Hematopoietic multipotent progenitor cell treated with erythropoietin and hydrocortisone succinate and interleukin-3 and kit ligand, for 17 days (in vitro differentiated cells): ENCODE data around the gene AMPH.
"Not testable (repeated sequence)": the region's sequence is repeated elsewhere in the genome, so short reads cannot be mapped to it uniquely, and the experiment has no call there.

Experiments
- DNase-seq: peaks from one replicate; pipeline ENCODE4 v3.0.0-alpha.2; 2015; ENCODE audit warnings: low spot score

The AMPH gene

GRCh38 chr7:38628630-38629385, 2.4 kb downstream of the AMPH start:
- DNase-seq, result no peak

- no peak for DNase-seq
These were observed 5.3 kb downstream of the AMPH start for GRCh38 chr7:38625866-38626265.

GRCh38 chr7:38615665-38616064, 15.5 kb downstream of the AMPH start:
- DNase-seq, result no peak

GRCh38 chr7:38607466-38607865, 23.7 kb downstream of the AMPH start:
- DNase-seq, result no peak

- DNase-seq, result no peak
These were observed 30.4 kb downstream of the AMPH start for GRCh38 chr7:38600741-38601140.

- DNase-seq, result no peak
These were observed 36.2 kb downstream of the AMPH start for GRCh38 chr7:38594949-38595348.

GRCh38 chr7:38592737-38593288, 38.4 kb downstream of the AMPH start:
- no peak for DNase-seq

GRCh38 chr7:38585572-38586354, 45.4 kb downstream of the AMPH start:
- DNase-seq, result no peak

- no peak for DNase-seq
These were observed 46.5 kb downstream of the AMPH start for GRCh38 chr7:38584443-38585210.

GRCh38 chr7:38580485-38580884, 50.7 kb downstream of the AMPH start:
- no peak for DNase-seq

- no peak for DNase-seq
These were observed 57.1 kb downstream of the AMPH start for GRCh38 chr7:38574086-38574485.

- not testable (repeated sequence) for DNase-seq
These were observed 59.6 kb downstream of the AMPH start for GRCh38 chr7:38571620-38572019.

GRCh38 chr7:38568497-38568896, 62.7 kb downstream of the AMPH start:
- no peak for DNase-seq

- DNase-seq, result no peak
These were observed 65.9 kb downstream of the AMPH start for GRCh38 chr7:38565289-38565688.

GRCh38 chr7:38563741-38564140, 67.4 kb downstream of the AMPH start:
- DNase-seq, result no peak

GRCh38 chr7:38561166-38561565, 70.0 kb downstream of the AMPH start:
- no peak for DNase-seq

- no peak for DNase-seq
These were observed 72.3 kb downstream of the AMPH start for GRCh38 chr7:38558761-38559345.

GRCh38 chr7:38554586-38554985, 76.6 kb downstream of the AMPH start:
- no peak for DNase-seq

- DNase-seq, result no peak
These were observed 80.3 kb downstream of the AMPH start for GRCh38 chr7:38550836-38551235.

- DNase-seq, result no peak
These were observed 82.6 kb downstream of the AMPH start for GRCh38 chr7:38548605-38549004.

GRCh38 chr7:38546763-38547162, 84.4 kb downstream of the AMPH start:
- DNase-seq, result no peak

- DNase-seq, result no peak
These were observed 85.2 kb downstream of the AMPH start for GRCh38 chr7:38545977-38546376.
